Measurements from ENCODE around the gene BMPR1B.

- TF ChIP-seq CTCF (IDR thresholded peaks at IDR 0.05; ENCODE audit: low read depth, low read length, poor library complexity, severe bottlenecking) (no peak), EZH2phosphoT487 (IDR thresholded peaks at IDR 0.05; ENCODE audit: borderline replicate concordance, low read length) (no peak)
Observed at GRCh38 chr4:95071851-95072250, 314.1 kb downstream of the BMPR1B start.

Data from DOHH2 (cell line).